Measurements from ENCODE around the gene RFX3. TPM values are rescaled to one million over a fixed set of nuclear protein-coding genes. Genes with fewer than 3 reads are reported as not detected.

RFX3 gene
- total RNA-seq, 6 donors from 2014 or later: 7.3 to 32.0 (median 19.9) TPM

DNA sequence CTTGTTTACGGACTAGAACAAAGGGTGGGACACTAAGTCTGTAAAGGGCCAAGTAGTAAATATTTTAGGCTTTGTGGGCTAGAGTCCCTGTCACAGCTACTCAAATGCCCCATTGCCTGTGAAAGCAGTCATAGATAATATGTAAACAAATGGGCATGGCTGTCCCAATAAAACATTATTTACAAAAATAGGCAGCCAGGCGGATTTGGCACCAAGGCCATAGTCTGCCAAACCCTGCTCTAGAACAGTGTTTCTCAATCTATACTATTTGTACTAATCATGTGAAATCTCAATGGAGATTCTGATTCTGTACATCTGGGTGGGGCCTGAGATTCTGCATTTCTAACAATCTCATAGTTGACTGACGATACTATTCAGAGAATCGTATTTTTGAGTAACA lies 92.0 kb downstream of the RFX3 start:
- Histone ChIP-seq H3K4me1 (peaks cover 0 to 5% (median 0%) of the 10 kb centered on the region in 4 donors), H3K4me3 (no peak overlapping the region), H3K36me3 (no peaks in the 10 kb centered on the region), H3K27me3 (no peaks in the 10 kb centered on the region), H3K27ac (peak overlapping the region in 1 of 4 donors; percentile 33), H3K9me3 (no peaks in the 10 kb centered on the region)
- no peak for ATAC-seq (ENCODE audit: low FRiP score in 2 of 2)
- TF ChIP-seq POLR2AphosphoS5 (IDR thresholded peaks at IDR 0.05) (no peak), EP300 (IDR thresholded peaks at IDR 0.05) (no peak), POLR2A (IDR thresholded peaks at IDR 0.05) (no peak)
- TF ChIP-seq, protein P1, sequence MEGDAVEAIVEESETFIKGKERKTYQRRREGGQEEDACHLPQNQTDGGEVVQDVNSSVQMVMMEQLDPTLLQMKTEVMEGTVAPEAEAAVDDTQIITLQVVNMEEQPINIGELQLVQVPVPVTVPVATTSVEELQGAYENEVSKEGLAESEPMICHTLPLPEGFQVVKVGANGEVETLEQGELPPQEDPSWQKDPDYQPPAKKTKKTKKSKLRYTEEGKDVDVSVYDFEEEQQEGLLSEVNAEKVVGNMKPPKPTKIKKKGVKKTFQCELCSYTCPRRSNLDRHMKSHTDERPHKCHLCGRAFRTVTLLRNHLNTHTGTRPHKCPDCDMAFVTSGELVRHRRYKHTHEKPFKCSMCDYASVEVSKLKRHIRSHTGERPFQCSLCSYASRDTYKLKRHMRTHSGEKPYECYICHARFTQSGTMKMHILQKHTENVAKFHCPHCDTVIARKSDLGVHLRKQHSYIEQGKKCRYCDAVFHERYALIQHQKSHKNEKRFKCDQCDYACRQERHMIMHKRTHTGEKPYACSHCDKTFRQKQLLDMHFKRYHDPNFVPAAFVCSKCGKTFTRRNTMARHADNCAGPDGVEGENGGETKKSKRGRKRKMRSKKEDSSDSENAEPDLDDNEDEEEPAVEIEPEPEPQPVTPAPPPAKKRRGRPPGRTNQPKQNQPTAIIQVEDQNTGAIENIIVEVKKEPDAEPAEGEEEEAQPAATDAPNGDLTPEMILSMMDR (IDR thresholded peaks at IDR 0.05): no peak
- no peak for DNase-seq
- 95 to 97% methylated on average over 4 of the region's 4 CpGs for WGBS, 2 donors

DNA sequence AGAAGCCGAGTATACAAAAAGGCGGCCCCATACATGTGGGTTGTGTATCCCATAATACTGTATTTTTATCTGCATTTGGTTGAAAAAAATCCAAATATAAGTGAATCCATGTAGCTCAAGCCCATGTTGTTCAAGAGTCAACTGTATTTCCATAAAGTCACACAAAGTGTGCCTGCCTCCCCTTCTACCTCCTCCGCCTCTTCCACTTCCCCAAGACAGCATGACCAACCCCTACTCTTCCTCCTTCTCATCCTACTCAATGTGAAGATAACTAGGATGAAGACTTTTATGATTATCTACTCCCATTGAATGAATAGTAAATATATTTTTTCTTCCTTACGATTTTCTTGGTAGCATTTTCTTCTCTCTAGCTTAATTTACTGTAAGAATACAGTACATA lies 92.7 kb downstream of the RFX3 start:
- DNase-seq: no peak
- no peak for TF ChIP-seq EP300 (IDR thresholded peaks at IDR 0.05)
- TF ChIP-seq POLR2A (IDR thresholded peaks at IDR 0.05): no peak
- TF ChIP-seq POLR2AphosphoS5 (IDR thresholded peaks at IDR 0.05): no peak
- TF ChIP-seq, protein P1 (IDR thresholded peaks at IDR 0.05): no peak

DNA sequence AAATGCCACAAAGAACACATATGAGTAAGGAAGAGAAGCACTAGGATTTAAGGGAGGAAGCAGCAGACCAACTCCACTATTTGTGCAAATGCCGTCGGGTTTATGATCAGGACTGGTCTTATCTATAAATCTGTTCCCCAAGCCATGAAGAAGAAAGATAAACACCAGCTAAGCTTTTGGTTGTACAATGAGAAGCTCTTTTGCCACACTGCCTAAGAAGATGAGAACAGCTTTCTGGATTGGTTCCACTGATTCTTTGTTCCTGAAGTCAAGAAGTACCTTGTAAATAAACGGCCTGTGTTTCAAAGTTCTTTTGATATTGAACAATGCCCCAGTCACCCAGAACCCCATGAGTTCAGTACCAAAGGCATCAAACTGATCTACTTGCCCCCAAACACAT lies 93.9 kb downstream of the RFX3 start:
- DNase-seq (no peak), ATAC-seq (ENCODE audit: low FRiP score in 2 of 2) (no peak)
- WGBS, 2 donors: 51 to 63% methylated on average over 3 of the region's 3 CpGs
- Histone ChIP-seq H3K36me3 (no peaks in the 10 kb centered on the region), H3K4me3 (no peak overlapping the region), H3K9me3 (no peaks in the 10 kb centered on the region), H3K4me1 (peaks cover 0 to 5% (median 0%) of the 10 kb centered on the region in 4 donors), H3K27me3 (no peaks in the 10 kb centered on the region), H3K27ac (no peak overlapping the region)
- TF ChIP-seq, protein P1 (IDR thresholded peaks at IDR 0.05): no peak
- no peak for TF ChIP-seq EP300 (IDR thresholded peaks at IDR 0.05)
- TF ChIP-seq POLR2AphosphoS5 (IDR thresholded peaks at IDR 0.05): no peak
- no peak for TF ChIP-seq POLR2A (IDR thresholded peaks at IDR 0.05)

More for the DNA sequence above, 92.7 kb downstream of the RFX3 start:
- no peaks in the 10 kb centered on the region for H3K27me3 ChIP-seq
- H3K27ac ChIP-seq: no peak overlapping the region
- no peak overlapping the region for H3K4me3 ChIP-seq
- WGBS, 2 donors: 88 to 93% methylated on average over 4 of the region's 4 CpGs
- H3K36me3 ChIP-seq: no peaks in the 10 kb centered on the region
- H3K4me1 ChIP-seq: peaks cover 0 to 5% (median 0%) of the 10 kb centered on the region in 4 donors
- ATAC-seq (ENCODE audit: low FRiP score in 2 of 2): no peak
- H3K9me3 ChIP-seq: no peaks in the 10 kb centered on the region

DNA sequence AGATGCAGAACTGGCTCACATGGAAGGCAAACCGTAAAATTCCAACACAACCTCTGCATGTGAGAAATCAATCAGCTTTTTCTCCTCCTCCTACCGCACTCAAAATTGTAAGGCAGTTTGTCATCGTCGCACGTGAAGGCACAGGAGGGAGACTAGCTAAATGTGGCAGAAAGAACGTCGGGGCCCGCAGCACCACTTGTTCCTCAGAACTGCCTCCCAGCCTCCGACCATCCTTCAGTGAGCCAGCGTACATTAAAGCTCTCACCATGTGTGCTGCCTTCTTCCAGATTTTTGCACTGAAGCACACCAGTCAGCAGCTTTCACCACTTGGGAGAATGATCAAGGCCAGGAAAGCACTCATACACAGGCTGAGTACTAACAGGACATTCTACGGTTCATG lies 105.9 kb downstream of the RFX3 start:
- TF ChIP-seq POLR2A (IDR thresholded peaks at IDR 0.05) (no peak), POLR2AphosphoS5 (IDR thresholded peaks at IDR 0.05) (no peak), EP300 (IDR thresholded peaks at IDR 0.05) (no peak)
- TF ChIP-seq, protein P1 (IDR thresholded peaks at IDR 0.05): no peak
- WGBS, 2 donors: 90 to 95% methylated on average over 10 to 11 of the region's 11 CpGs
- Histone ChIP-seq H3K36me3 (no peaks in the 10 kb centered on the region), H3K27me3 (no peaks in the 10 kb centered on the region), H3K4me1 (no peaks in the 10 kb centered on the region), H3K4me3 (no peak overlapping the region), H3K27ac (no peak overlapping the region), H3K9me3 (no peaks in the 10 kb centered on the region)
- ATAC-seq (ENCODE audit: low FRiP score in 2 of 2): no peak
- DNase-seq: no peak

DNA sequence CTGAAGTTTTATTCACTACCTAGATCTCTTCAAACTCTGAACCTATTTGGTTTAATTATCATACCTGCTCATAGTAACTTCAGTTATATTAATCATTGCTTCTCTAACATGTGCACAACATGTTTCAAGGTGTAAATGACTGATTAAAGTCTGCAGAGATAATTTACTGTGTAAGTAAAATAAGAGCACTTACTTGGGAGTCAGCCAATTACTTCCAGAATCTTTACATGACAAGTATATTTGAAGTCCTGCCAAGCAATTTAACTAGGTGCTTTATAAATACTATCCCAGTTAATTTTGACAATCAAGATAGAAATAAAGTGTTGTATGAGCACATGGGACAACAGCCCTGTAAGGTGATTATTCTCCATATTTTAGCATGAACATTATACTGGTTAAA lies 109.9 kb downstream of the RFX3 start:
- DNase-seq: no peak
- no peaks in the 10 kb centered on the region for H3K4me1 ChIP-seq
- H3K4me3 ChIP-seq: no peak overlapping the region
- TF ChIP-seq, protein P1 (IDR thresholded peaks at IDR 0.05): no peak
- no peak for TF ChIP-seq EP300 (IDR thresholded peaks at IDR 0.05)
- TF ChIP-seq POLR2A (IDR thresholded peaks at IDR 0.05): no peak
- TF ChIP-seq POLR2AphosphoS5 (IDR thresholded peaks at IDR 0.05): no peak
- no peak for ATAC-seq (ENCODE audit: low FRiP score in 2 of 2)
- H3K27me3 ChIP-seq: no peaks in the 10 kb centered on the region
- H3K36me3 ChIP-seq: no peaks in the 10 kb centered on the region
- H3K9me3 ChIP-seq: no peaks in the 10 kb centered on the region
- no peak overlapping the region for H3K27ac ChIP-seq
